ENCODE data around the gene MAP3K13.

GRCh38 chr3:185342459-185343174 is 20.3 kb upstream of the MAP3K13 start:
- TF ChIP-seq CTCF (IDR thresholded peaks at IDR 0.05; ENCODE audit: low read length) = no peak
- no peak for TF ChIP-seq EZH2 (IDR thresholded peaks at IDR 0.05; ENCODE audit: borderline replicate concordance, low read length)
